H1 (cell line): ENCODE measurements around the gene DLL1. TPM values are rescaled to one million over a fixed set of nuclear protein-coding genes. Genes with fewer than 3 reads are reported as not detected.

Source experiments
- TAF7 ChIP-seq: optimal IDR thresholded peaks from 2 replicates; pipeline ENCODE3; 2011; ENCODE audit warnings: low read depth, mild to moderate bottlenecking, inconsistent platforms, low read length, moderate library complexity, borderline replicate concordance
- polyA plus RNA-seq, 7 experiments: library from polyadenylated mRNA; depleted of rRNA in 3 of 7; stranded (reverse) in 5 of 7; unstranded in 2 of 7; fragments of >200 nt in 5 of 7; fragments of 200-250 nt in 2 of 7; gene quantifications; 1 replicate in 5 of 7; 2 replicates in 1 of 7; 4 replicates in 1 of 7; pipeline versions ENCODE4 v1.2.1 to v1.2.3, GENCODE V29; 2011 to 2013; ENCODE audit warnings: missing spikeins in 2 of 7, mixed read lengths in 2 of 7
- total RNA-seq: library from RNA; stranded (reverse); fragmentation: NEBNext Ultra II Directional; extraction: Animal tissue kit (Norgen Biotek cat#: 25700); gene quantifications from 2 replicates; pipeline ENCODE4 v1.2.1, GENCODE V29; 2021

The DLL1 gene
- total and polyA plus RNA-seq, 2 of the 8 experiments (the other 6 are each of a cell fraction or from before 2014, with no cell fraction given): 1.7 to 3.8 TPM

DNA sequence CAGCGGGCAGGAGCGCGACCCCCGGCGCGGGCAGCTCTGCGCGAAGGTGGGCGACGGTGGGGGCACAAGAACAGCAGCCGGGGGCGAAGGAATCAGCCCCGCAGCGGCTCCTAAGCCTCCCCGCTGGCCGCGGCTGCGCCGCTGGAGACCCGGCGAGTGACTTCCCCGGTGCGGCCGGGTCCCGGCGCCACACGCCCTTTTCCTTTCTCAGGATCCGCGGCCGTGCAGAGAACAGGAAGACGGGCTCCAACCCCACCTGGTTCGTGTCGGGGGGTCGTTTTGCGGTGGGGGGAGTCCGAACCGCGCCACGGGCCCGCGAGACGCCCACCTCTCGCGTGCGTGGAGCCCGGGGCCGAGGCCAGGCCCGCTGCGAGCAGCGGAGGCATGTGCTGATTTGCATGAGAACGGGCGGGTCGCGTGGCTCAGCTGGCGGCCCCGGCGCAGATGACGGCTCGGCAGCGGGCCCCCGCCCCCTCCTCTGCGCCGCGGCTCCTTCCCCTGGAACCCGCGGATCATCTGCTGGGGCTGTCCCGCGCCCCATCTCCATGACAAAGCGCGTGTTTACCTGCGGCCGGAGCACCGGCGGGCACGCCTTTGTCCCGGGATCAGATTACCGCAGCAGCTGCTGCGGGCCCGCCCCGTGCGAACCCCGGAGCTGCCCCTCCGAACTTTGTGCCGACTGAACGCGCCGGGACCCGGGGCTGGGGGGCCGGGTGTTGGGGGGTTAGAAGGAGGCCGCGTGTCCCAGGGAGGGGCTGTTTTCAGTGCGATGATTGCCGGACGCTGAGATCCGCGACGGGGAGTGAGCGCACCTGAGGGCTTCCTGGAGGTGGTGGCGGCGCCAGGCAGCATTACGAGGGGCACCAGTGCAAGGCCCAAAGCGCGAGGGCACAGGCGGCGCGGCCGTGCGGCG lies 4.9 kb upstream of the DLL1 start (continued):
- TF ChIP-seq TAF7: peak; percentile 27
